Hepatocyte (in vitro differentiated cells): ENCODE results near the gene NMU. TPM values are rescaled to one million over a fixed set of nuclear protein-coding genes. Genes with fewer than 3 reads are reported as not detected.

ENCODE experiments used
- DNase-seq: peaks from one replicate; pipeline ENCODE4 v3.0.0-alpha.2; 2016; ENCODE audit warnings: low spot score
- H2AFZ ChIP-seq: fragments of 200-600 bp; sonication (generic); 2 replicates; pipeline ENCODE4 v1.6.0; 2016; ENCODE audit warnings: antibody characterized with exemption, mild to moderate bottlenecking
- H3K27ac ChIP-seq: fragments of 200-600 bp; sonication (generic); 2 replicates; pipeline ENCODE4 v1.5.1; 2016; ENCODE audit warnings: mild to moderate bottlenecking
- H3K27me3 ChIP-seq: fragments of 200-600 bp; sonication (generic); 2 replicates; pipeline ENCODE4 v1.6.1; 2016
- H3K36me3 ChIP-seq: fragments of 200-600 bp; sonication (generic); replicated peaks from 2 replicates; pipeline ENCODE4 v1.5.1; 2016; ENCODE audit warnings: low read depth; ENCODE audit not compliant: insufficient read depth
- H3K4me1 ChIP-seq: fragments of 200-600 bp; sonication (generic); 2 replicates; pipeline ENCODE4 v1.5.1; 2016; ENCODE audit warnings: mild to moderate bottlenecking, moderate library complexity; ENCODE audit not compliant: insufficient read depth
- H3K4me2 ChIP-seq: fragments of 200-600 bp; sonication (generic); 2 replicates; pipeline ENCODE4 v1.6.0; 2016
- H3K4me3 ChIP-seq: fragments of 200-600 bp; sonication (generic); 2 replicates; pipeline ENCODE4 v1.5.1; 2016; ENCODE audit warnings: mild to moderate bottlenecking
- H3K79me2 ChIP-seq: fragments of 200-600 bp; sonication (generic); 2 replicates; pipeline ENCODE4 v1.6.0; 2017; ENCODE audit warnings: mild to moderate bottlenecking
- H3K9me2 ChIP-seq: fragments of 200-600 bp; sonication (generic); replicated peaks from 2 replicates; pipeline ENCODE4 v1.6.0; 2017; ENCODE audit warnings: mild to moderate bottlenecking; ENCODE audit not compliant: insufficient read depth
- H3K9me3 ChIP-seq: fragments of 200-600 bp; sonication (generic); 2 replicates; pipeline ENCODE4 v1.5.1; 2016; ENCODE audit warnings: low read depth, mild to moderate bottlenecking
- H4K20me1 ChIP-seq: fragments of 200-600 bp; sonication (generic); 2 replicates; pipeline ENCODE4 v1.6.0; 2016; ENCODE audit warnings: mild to moderate bottlenecking; ENCODE audit not compliant: insufficient read depth, poor library complexity, severe bottlenecking
- CTCF ChIP-seq: fragments of 200-600 bp; sonication (generic); IDR thresholded peaks from 2 replicates; pipeline ENCODE4 v1.5.1; 2016; ENCODE audit warnings: antibody characterized with exemption, mild to moderate bottlenecking; ENCODE audit not compliant: poor library complexity
- EZH2 ChIP-seq: fragments of 200-600 bp; sonication (generic); IDR thresholded peaks from 2 replicates; pipeline ENCODE4 v1.6.1; 2016; ENCODE audit warnings: antibody characterized with exemption, mild to moderate bottlenecking, borderline replicate concordance
- EZH2phosphoT487 ChIP-seq: fragments of 200-600 bp; sonication (generic); IDR thresholded peaks from one replicate; pipeline ENCODE4 v1.6.1; 2018; ENCODE audit warnings: antibody characterized with exemption, mild to moderate bottlenecking, low read depth, moderate library complexity; ENCODE audit not compliant: unreplicated experiment, severe bottlenecking
- WGBS: methylation state at CpG from one replicate; pipeline ENCODE4 v1.1.6; 2016; ENCODE audit warnings: low lambda C conversion rate; ENCODE audit errors: missing lambda C conversion rate; 5-methylcytosine and 5-hydroxymethylcytosine counted together
- polyA plus RNA-seq: library from polyadenylated mRNA; unstranded; fragments of >200 nt; fragmentation: Nextera tagmentation; extraction: Ambion mirVana; gene quantifications from 2 replicates; pipeline ENCODE4 v1.2.1, GENCODE V29; 2016
- total RNA-seq: library from RNA; depleted of rRNA; stranded (reverse); fragments of >200 nt; gene quantifications from 2 replicates; pipeline ENCODE4 v1.2.3, GENCODE V29; 2014

The NMU gene
- total and polyA plus RNA-seq, 2 experiments from 2014 or later, result 2.0 to 7.6 TPM

DNA sequence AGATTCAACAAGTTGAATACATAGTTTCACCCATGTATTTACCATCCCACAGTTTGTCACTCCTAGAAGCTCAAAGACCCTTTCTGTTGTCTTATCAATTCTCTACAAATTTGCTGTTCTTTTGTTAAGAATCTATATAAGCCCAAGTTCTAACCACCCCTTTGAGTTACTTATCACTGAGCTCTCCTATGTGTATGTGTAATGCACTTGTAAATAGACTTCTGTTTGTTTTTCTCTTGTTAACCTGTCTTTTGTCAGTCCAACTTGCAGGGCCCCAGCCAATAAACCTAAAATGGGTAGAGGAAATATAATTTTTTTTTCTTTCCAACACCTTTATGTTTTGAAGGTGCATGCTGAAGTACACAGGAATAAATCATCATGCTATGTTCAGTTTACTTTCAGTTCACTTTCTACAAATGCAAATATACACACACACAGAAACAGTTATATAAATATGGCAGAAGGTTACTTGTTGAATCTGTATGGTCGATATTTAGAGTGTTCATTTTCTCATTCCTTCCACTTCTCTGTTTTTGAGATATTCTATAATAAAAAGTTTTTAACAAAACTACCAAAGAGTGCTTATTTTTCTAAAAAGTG, 67.1 kb downstream of the NMU start:
- Histone ChIP-seq H3K36me3 (no peaks in the 10 kb centered on the region), H3K4me3 (no peak overlapping the region), H2AFZ (no peak overlapping the region), H3K79me2 (no peaks in the 10 kb centered on the region), H3K27ac (no peak overlapping the region), H3K27me3 (no peaks in the 10 kb centered on the region), H3K4me1 (no peaks in the 10 kb centered on the region), H3K9me3 (no peaks in the 10 kb centered on the region), H3K9me2 (no peaks in the 10 kb centered on the region), H4K20me1 (no peaks in the 10 kb centered on the region), H3K4me2 (no peak overlapping the region)
- 85% methylated on average over 1 of the region's 1 CpG for WGBS
- TF ChIP-seq EZH2phosphoT487 (no peak), EZH2 (no peak)
- no peak for DNase-seq

GRCh38 chr4:55561889-55562288, 74.2 kb downstream of the NMU start:
- Histone ChIP-seq H3K9me3 (no peaks in the 10 kb centered on the region), H3K9me2 (no peaks in the 10 kb centered on the region), H3K27ac (no peak overlapping the region), H4K20me1 (no peaks in the 10 kb centered on the region), H3K79me2 (no peaks in the 10 kb centered on the region), H3K36me3 (no peaks in the 10 kb centered on the region), H2AFZ (no peak overlapping the region), H3K27me3 (peaks cover 9% of the 10 kb centered on the region), H3K4me3 (no peak overlapping the region), H3K4me2 (no peak overlapping the region), H3K4me1 (no peaks in the 10 kb centered on the region)
- TF ChIP-seq EZH2 (no peak), CTCF (no peak), EZH2phosphoT487 (no peak)
- no peak for DNase-seq
- 100% methylated on average over 1 of the region's 1 CpG for WGBS

DNA sequence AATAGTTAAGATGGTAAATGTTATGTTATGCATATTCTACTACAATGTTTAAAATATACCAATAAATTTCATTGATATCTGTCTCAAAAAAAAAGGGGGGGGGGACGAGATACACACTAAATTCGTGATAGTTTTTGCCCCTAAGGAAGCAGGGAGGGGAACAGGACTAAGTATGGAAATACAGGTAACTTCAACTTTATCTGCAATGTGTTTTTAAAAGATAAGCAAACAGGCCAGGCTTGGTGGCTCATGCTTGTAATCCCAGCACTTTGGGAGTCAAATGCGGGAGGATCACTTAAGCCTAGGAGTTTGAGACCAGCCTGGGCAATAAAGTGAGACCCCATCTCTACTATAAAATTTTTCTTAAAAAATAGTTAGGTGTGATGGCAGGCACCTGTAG, 76.0 kb downstream of the NMU start:
- Histone ChIP-seq H4K20me1 (no peaks in the 10 kb centered on the region), H3K27me3 (peaks cover 9% of the 10 kb centered on the region), H3K79me2 (no peaks in the 10 kb centered on the region), H3K9me3 (no peaks in the 10 kb centered on the region), H3K36me3 (no peaks in the 10 kb centered on the region), H3K9me2 (no peaks in the 10 kb centered on the region), H2AFZ (no peak overlapping the region), H3K4me1 (no peaks in the 10 kb centered on the region), H3K4me3 (no peak overlapping the region), H3K27ac (no peak overlapping the region), H3K4me2 (no peak overlapping the region)
- WGBS, result 86% methylated on average over 3 of the region's 3 CpGs
- TF ChIP-seq CTCF (no peak), EZH2phosphoT487 (no peak), EZH2 (no peak)
- no peak for DNase-seq

GRCh38 chr4:55554453-55555030, 81.6 kb downstream of the NMU start:
- H3K27me3 ChIP-seq, result no peaks in the 10 kb centered on the region
- H3K4me2 ChIP-seq, result no peak overlapping the region
- TF ChIP-seq CTCF (peak; percentile 66), EZH2phosphoT487 (no peak)
- no peak overlapping the region for H2AFZ ChIP-seq
- no peaks in the 10 kb centered on the region for H3K9me3 ChIP-seq
- no peaks in the 10 kb centered on the region for H3K4me1 ChIP-seq
- H3K27ac ChIP-seq, result no peak overlapping the region
- DNase-seq, result peak; percentile 40
- no peaks in the 10 kb centered on the region for H3K9me2 ChIP-seq
- no peaks in the 10 kb centered on the region for H3K79me2 ChIP-seq
- no peaks in the 10 kb centered on the region for H3K36me3 ChIP-seq
- WGBS, result 64% methylated on average over 2 of the region's 2 CpGs
- H4K20me1 ChIP-seq, result no peaks in the 10 kb centered on the region
- H3K4me3 ChIP-seq, result no peak overlapping the region
